ENCODE data around the gene CDKN1C.

CDKN1C gene

GRCh38 chr11:2916892-2917645 lies 31.5 kb upstream of the CDKN1C start:
- no peak overlapping the region for H3K4me3 ChIP-seq (ENCODE audit: low read depth, low read length)
- no peak for DNase-seq (ENCODE audit: low read depth)
- no peak for TF ChIP-seq CTCF (IDR thresholded peaks at IDR 0.05; ENCODE audit: insufficient read depth, low read depth, low read length, missing control alignments)

GRCh38 chr11:2916114-2916891 lies 30.7 kb upstream of the CDKN1C start:
- no peak for TF ChIP-seq CTCF (IDR thresholded peaks at IDR 0.05; ENCODE audit: insufficient read depth, low read depth, low read length, missing control alignments)
- DNase-seq (ENCODE audit: low read depth), result no peak
- no peak overlapping the region for H3K4me3 ChIP-seq (ENCODE audit: low read depth, low read length)

- no peak overlapping the region for H3K4me3 ChIP-seq (ENCODE audit: low read depth, low read length)
- no peak for DNase-seq (ENCODE audit: low read depth)
- no peak for TF ChIP-seq CTCF (IDR thresholded peaks at IDR 0.05; ENCODE audit: insufficient read depth, low read depth, low read length, missing control alignments)
These were observed 29.9 kb upstream of the CDKN1C start for GRCh38 chr11:2915473-2915872.

- no peak overlapping the region for H3K4me3 ChIP-seq (ENCODE audit: low read depth, low read length)
- no peak for DNase-seq (ENCODE audit: low read depth)
- no peak for TF ChIP-seq CTCF (IDR thresholded peaks at IDR 0.05; ENCODE audit: insufficient read depth, low read depth, low read length, missing control alignments)
These were observed 29.1 kb upstream of the CDKN1C start for GRCh38 chr11:2914455-2915195.

- H3K4me3 ChIP-seq (ENCODE audit: low read depth, low read length), result no peak overlapping the region
- TF ChIP-seq CTCF (IDR thresholded peaks at IDR 0.05; ENCODE audit: insufficient read depth, low read depth, low read length, missing control alignments), result no peak
These were observed 28.2 kb upstream of the CDKN1C start for GRCh38 chr11:2913776-2914175.

GRCh38 chr11:2913019-2913431 lies 27.4 kb upstream of the CDKN1C start:
- DNase-seq (ENCODE audit: low read depth), result no peak
- TF ChIP-seq CTCF (IDR thresholded peaks at IDR 0.05; ENCODE audit: insufficient read depth, low read depth, low read length, missing control alignments), result no peak
- H3K4me3 ChIP-seq (ENCODE audit: low read depth, low read length), result no peak overlapping the region

More at GRCh38 chr11:2913776-2914175, 28.2 kb upstream of the CDKN1C start:
- DNase-seq (ENCODE audit: low read depth), result no peak
